ENCODE results near the gene RGL1.

Gene RGL1

DNA sequence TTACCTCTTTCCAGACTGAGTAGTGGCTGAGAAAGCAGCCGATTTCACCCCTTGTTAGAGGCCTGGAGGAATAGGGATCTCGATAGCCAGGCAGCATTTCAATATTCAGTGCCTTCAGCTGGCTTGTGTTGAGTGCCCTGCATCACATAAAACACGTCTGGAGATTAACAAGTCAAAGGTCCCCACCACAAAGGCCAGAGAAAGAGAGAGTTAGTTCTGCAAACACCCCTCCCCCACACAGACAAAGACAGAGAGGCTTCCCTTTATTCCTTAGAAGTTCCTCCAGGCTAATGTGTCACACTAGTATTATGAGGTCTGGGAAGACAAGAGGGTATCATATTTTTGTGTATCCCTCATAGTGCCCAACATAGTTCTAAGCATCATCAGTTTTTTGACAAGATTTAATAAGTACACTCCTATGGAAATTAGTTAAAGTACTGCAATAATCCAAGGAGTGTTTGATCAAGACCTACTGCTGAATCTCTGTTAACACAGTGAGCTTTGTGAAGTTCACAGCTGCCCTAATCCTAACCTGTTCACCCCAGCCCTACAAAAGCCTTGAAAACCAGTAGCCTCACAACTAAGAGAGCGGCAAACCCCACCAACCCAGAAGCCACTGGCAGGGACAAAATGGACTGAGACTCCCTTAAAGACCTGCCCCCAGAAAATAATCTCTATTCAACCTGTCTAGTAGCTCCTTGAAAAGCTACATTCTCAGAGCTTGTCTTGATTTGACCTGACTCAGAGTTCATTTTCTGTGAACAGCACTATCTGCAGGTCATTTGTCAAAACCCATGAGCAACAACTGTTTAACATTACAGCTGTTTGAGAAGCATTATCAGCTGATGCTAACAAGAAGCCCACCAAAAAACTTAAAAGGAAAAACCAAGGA, 140.8 kb downstream of the RGL1 start:
- Histone ChIP-seq H3K36me3 (replicated peaks) (no peaks in the 10 kb centered on the region), H3K27me3 (replicated peaks) (no peaks in the 10 kb centered on the region), H3K27ac (no peak overlapping the region), H3K4me3 (ENCODE audit: low read depth, low read length) (no peak overlapping the region)
- in situ Hi-C loops (cut with HindIII; ENCODE audit: low pct_ligation_motif_present, low sequenced_read_pairs) = no loop called here
- TF ChIP-seq, protein P1, sequence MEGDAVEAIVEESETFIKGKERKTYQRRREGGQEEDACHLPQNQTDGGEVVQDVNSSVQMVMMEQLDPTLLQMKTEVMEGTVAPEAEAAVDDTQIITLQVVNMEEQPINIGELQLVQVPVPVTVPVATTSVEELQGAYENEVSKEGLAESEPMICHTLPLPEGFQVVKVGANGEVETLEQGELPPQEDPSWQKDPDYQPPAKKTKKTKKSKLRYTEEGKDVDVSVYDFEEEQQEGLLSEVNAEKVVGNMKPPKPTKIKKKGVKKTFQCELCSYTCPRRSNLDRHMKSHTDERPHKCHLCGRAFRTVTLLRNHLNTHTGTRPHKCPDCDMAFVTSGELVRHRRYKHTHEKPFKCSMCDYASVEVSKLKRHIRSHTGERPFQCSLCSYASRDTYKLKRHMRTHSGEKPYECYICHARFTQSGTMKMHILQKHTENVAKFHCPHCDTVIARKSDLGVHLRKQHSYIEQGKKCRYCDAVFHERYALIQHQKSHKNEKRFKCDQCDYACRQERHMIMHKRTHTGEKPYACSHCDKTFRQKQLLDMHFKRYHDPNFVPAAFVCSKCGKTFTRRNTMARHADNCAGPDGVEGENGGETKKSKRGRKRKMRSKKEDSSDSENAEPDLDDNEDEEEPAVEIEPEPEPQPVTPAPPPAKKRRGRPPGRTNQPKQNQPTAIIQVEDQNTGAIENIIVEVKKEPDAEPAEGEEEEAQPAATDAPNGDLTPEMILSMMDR (IDR thresholded peaks at IDR 0.05; ENCODE audit: low read depth, low read length, missing control alignments) = no peak
- no peak for DNase-seq

DNA sequence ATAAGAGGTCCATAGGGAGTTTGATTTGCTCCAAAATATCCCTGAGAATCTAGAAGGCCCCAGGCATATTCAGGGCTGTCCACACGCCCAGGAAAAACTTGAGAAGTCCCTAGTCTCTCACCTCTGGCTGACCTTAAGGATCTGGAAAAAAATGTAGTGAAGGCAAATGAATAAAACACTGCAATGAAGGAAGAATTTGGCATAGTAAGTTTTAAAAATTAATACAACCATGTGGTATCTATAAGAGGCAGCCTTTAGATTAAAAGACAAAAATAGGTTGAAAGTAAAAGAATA, 141.3 kb downstream of the RGL1 start:
- no peaks in the 10 kb centered on the region for H3K36me3 ChIP-seq (replicated peaks)
- no peak overlapping the region for H3K4me3 ChIP-seq (ENCODE audit: low read depth, low read length)
- DNase-seq = no peak
- in situ Hi-C loops (cut with HindIII; ENCODE audit: low pct_ligation_motif_present, low sequenced_read_pairs) = no loop called here
- no peak overlapping the region for H3K27ac ChIP-seq
- no peaks in the 10 kb centered on the region for H3K27me3 ChIP-seq (replicated peaks)
- TF ChIP-seq, protein P1 (IDR thresholded peaks at IDR 0.05; ENCODE audit: low read depth, low read length, missing control alignments) = no peak

DNA sequence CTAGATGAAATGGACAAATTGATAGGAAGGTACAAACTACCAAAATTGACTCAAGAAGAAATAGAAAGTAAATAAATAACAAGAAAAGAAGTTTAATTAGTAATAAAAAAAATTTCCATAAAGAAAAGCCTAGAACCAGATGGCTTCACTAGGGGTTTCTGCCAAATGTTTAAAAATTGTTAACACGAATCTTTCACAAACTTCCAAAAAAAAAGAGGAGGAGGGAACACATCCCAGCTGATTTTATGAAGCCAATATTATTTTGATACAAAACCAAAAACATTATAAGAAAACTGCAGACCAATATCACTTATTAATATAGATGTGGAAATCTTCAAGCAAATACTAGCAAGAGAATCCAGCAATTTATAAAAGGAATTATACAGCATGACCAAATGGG, 143.1 kb downstream of the RGL1 start:
- Histone ChIP-seq H3K27me3 (replicated peaks) (no peaks in the 10 kb centered on the region), H3K4me3 (ENCODE audit: low read depth, low read length) (no peak overlapping the region), H3K36me3 (replicated peaks) (no peaks in the 10 kb centered on the region), H3K27ac (no peak overlapping the region)
- TF ChIP-seq, protein P1 (IDR thresholded peaks at IDR 0.05; ENCODE audit: low read depth, low read length, missing control alignments) = no peak
- in situ Hi-C loops (cut with HindIII; ENCODE audit: low pct_ligation_motif_present, low sequenced_read_pairs) = no loop called here
- no peak for DNase-seq

DNA sequence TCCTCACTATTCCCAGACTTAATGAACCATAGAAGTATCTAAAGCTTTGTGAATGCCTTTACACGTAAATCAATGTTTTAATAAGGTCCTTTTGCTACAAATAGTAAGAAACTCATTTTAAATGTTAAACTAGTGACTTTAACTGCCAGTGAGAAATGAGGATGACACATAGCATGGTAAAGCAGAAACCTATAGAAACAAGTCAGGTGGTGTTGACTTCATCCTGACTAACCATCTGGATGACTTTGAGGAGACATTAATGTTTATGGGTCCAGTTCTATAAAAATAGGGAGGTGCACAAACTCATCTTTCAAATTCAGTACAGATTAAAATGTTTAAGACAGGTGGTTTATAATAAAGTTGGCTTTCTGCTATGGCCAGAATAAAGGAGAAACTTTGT, 147.2 kb downstream of the RGL1 start:
- Histone ChIP-seq H3K27ac (no peak overlapping the region), H3K27me3 (replicated peaks) (no peaks in the 10 kb centered on the region), H3K36me3 (replicated peaks) (no peaks in the 10 kb centered on the region), H3K4me3 (ENCODE audit: low read depth, low read length) (no peak overlapping the region)
- no peak for DNase-seq
- in situ Hi-C loops (cut with HindIII; ENCODE audit: low pct_ligation_motif_present, low sequenced_read_pairs) = no loop called here
- TF ChIP-seq, protein P1 (IDR thresholded peaks at IDR 0.05; ENCODE audit: low read depth, low read length, missing control alignments) = no peak

DNA sequence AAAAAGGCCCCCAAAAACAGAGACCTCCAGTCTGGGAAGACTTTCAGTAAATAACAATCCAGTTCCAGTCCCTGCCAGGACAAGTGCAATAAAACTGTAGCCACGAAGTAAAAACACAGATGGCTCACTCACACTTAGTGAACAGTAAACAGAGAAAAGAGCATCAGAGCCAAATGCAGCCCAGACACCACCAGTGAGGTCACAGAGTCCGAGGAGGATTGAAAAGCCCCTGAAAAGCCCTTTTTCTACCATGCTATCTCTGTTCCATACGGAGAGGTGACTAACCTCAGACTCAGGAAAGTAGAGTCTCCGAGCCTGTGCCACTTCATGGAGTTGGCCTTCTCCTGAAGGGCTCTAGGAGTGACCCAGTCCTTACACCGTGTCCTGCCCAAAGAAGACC, 148.1 kb downstream of the RGL1 start:
- H3K36me3 ChIP-seq (replicated peaks) = no peaks in the 10 kb centered on the region
- H3K27me3 ChIP-seq (replicated peaks) = no peaks in the 10 kb centered on the region
- H3K4me3 ChIP-seq (ENCODE audit: low read depth, low read length) = no peak overlapping the region
- in situ Hi-C loops (cut with HindIII; ENCODE audit: low pct_ligation_motif_present, low sequenced_read_pairs) = no loop called here
- H3K27ac ChIP-seq = no peak overlapping the region
- DNase-seq = no peak
- TF ChIP-seq, protein P1 (IDR thresholded peaks at IDR 0.05; ENCODE audit: low read depth, low read length, missing control alignments) = no peak

DNA sequence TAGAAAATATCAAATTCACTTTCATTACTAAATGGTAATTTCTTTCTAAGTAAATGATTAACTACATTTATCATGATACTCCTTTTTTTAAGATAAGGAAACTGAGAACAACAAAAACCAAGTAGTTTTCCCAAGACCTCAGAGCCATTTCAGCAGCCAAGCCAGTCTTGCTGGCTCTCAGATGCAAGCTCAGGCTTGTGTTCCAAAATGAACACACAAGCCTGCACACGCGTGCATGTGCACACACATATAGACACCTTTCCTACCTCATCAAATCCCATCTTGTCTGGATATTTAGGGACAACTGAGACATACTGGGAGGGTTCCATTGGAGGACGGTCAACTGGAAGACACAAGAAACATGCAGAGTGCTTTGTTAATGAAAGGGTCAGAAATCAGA, 149.6 kb downstream of the RGL1 start:
- in situ Hi-C loops (cut with HindIII; ENCODE audit: low pct_ligation_motif_present, low sequenced_read_pairs) = no loop called here
- Histone ChIP-seq H3K4me3 (ENCODE audit: low read depth, low read length) (no peak overlapping the region), H3K27me3 (replicated peaks) (no peaks in the 10 kb centered on the region), H3K27ac (no peak overlapping the region), H3K36me3 (replicated peaks) (no peaks in the 10 kb centered on the region)
- TF ChIP-seq, protein P1 (IDR thresholded peaks at IDR 0.05; ENCODE audit: low read depth, low read length, missing control alignments) = no peak
- no peak for DNase-seq
